Gastroesophageal sphincter (tissue), 3 donors: ENCODE measurements around the gene CBLB.

Experiments used
- CTCF ChIP-seq, 4 experiments: fragments of 200-600 bp in 2 of 4; fragments of 450-650 bp in 2 of 4; sonication (generic) in 1 of 4; IDR thresholded peaks; one replicate each; pipeline ENCODE4 v1.5.1; 2017 to 2019; ENCODE audit warnings: antibody characterized with exemption in 4 of 4, mild to moderate bottlenecking in 2 of 4, moderate library complexity in 2 of 4
- POLR2AphosphoS5 ChIP-seq: sonication (generic); formaldehyde crosslinking; IDR thresholded peaks from one replicate; pipeline ENCODE4 v1.6.1; 2017; ENCODE audit warnings: antibody characterized with exemption

GRCh38 chr3:105686278-105686897, 182.4 kb downstream of the CBLB start:
- peak; percentile 48 to 77 (median 66) for TF ChIP-seq CTCF (IDR thresholded peaks at IDR 0.05)
- TF ChIP-seq POLR2AphosphoS5: no peak
